ENCODE data around the gene MOB3A. TPM values are rescaled to one million over a fixed set of nuclear protein-coding genes. Genes with fewer than 3 reads are reported as not detected.

Gene MOB3A
- total and polyA plus RNA-seq, 9 of the 15 experiments (the other 6 are each of a cell fraction or from before 2014, with no cell fraction given) = 1.1 to 24.1 (median 6.0) TPM

GRCh38 chr19:2097886-2098327 is 1.8 kb upstream of the MOB3A start:
- 59% methylated on average over 21 of the region's 23 CpGs for WGBS (ENCODE audit: insufficient coverage, low coverage, missing lambda C conversion rate)
- H3K27ac ChIP-seq (ENCODE audit: extremely low read depth, low read depth, low read length) = no peak overlapping the region
- BruUV-seq (replicated peaks) = no TSS peak
- H3K79me2 ChIP-seq (ENCODE audit: control insufficient read depth, insufficient read depth, low read length) = peaks cover 23% of the 10 kb centered on the region
- TF ChIP-seq ZNF699 (CRISPR knock-in tag; IDR thresholded peaks at IDR 0.05; ENCODE audit: insufficient replicate concordance) = no peak
- TF ChIP-seq YBX1 (IDR thresholded peaks at IDR 0.05) = no peak
- TF ChIP-seq ELF4 (CRISPR knock-in tag; IDR thresholded peaks at IDR 0.05) = no peak
- TF ChIP-seq CBX5 (IDR thresholded peaks at IDR 0.05; ENCODE audit: borderline replicate concordance, low read depth) = no peak
- TF ChIP-seq ZBTB33 (CRISPR knock-in tag; IDR thresholded peaks at IDR 0.05) = peak; percentile 86
- intact Hi-C loops (cut with micrococcal nuclease) (no loop called here), in situ Hi-C loops (cut with MboI) (no loop called here)
- peak overlapping the region in 1 of 2 experiments; percentile 93; a peak in 2 of 4 replicates for H3K9ac ChIP-seq (ENCODE audit: insufficient read depth in 1 of 2, low read depth in 2 of 2, low read length in 2 of 2)
- DNase-seq (ENCODE audit: extremely low read depth in 1 of 4, low spot score in 3 of 4) = peak in 1 of 4 experiments; percentile 15
- no peak for FAIRE-seq
- no peaks in the 10 kb centered on the region for H3K27me3 ChIP-seq (ENCODE audit: control insufficient read depth in 2 of 2, insufficient read depth in 2 of 2, low read length in 2 of 2)
- no peak overlapping the region for H2AFZ ChIP-seq (ENCODE audit: low read depth, low read length)
- no peak overlapping the region for H3K4me2 ChIP-seq (ENCODE audit: insufficient read depth, low read length)
- H3K36me3 ChIP-seq (ENCODE audit: control insufficient read depth, insufficient read depth, low read length) = peaks cover 36% of the 10 kb centered on the region; the same call in 2 of the 3 replicates
- H3K9me1 ChIP-seq (ENCODE audit: control insufficient read depth, insufficient read depth, low read length) = no peaks in the 10 kb centered on the region
- ATAC-seq = no peak
- ChIA-PET POLR2A (interaction anchor here (0.6 kb wide), 1 partner anchor 12 kb away, joined by 3 read pairs; no protein-coding TSS in a partner anchor), CTCF (ENCODE audit: low intra/inter-chr PET ratio) (no interaction called here)
- no peak overlapping the region for H3K4me3 ChIP-seq
- H4K20me1 ChIP-seq (replicated peaks; ENCODE audit: control insufficient read depth, insufficient read depth, low read length) = no peaks in the 10 kb centered on the region
- no peaks in the 10 kb centered on the region for H3K9me3 ChIP-seq (replicated peaks; ENCODE audit: control insufficient read depth, insufficient read depth, low read depth, low read length)
- H3K4me1 ChIP-seq (replicated peaks in 1 of 2; ENCODE audit: control insufficient read depth in 2 of 2, insufficient read depth in 2 of 2, low read length in 2 of 2) = peaks cover 5 to 66% of the 10 kb centered on the region in 2 experiments; a peak in 4 of 5 replicates

All from K562 (cell line).